GM19452 (cell line): ENCODE results near the gene PXN.

Experiments
- ATAC-seq: cut with Tn5 transposase; IDR thresholded peaks from one replicate; pipeline ENCODE4 v1.9.1; 2021; ENCODE audit not compliant: unreplicated experiment

PXN gene

GRCh38 chr12:120180975-120181374 is 84.6 kb downstream of the PXN start:
- no peak for ATAC-seq

- no peak for ATAC-seq
Measured at GRCh38 chr12:120175537-120175936, 90.0 kb downstream of the PXN start.

- no peak for ATAC-seq
Measured at GRCh38 chr12:120175062-120175461, 90.5 kb downstream of the PXN start.

DNA sequence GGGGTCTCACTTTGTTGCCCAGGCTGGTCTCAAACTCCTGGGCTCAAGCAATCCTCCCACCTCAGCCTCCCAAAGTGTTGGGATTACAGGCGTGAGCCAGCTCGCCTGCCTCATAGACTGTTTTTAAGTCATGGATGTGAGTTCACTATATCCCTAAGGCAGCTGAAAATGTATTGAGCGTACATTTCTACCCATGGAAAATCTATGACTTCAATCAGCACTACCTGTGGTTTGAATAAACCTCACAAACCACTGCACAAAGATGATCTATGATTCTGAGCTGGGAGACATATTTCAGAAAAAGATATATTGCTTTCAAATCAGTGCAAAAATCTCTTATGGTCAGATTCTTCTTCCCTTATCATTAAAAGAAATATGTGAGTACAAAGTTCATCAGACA is 93.5 kb downstream of the PXN start:
- ATAC-seq, result no peak

- ATAC-seq, result no peak
Measured at GRCh38 chr12:120170631-120171030, 94.9 kb downstream of the PXN start.

- ATAC-seq, result no peak
Measured at GRCh38 chr12:120169946-120170345, 95.6 kb downstream of the PXN start.

DNA sequence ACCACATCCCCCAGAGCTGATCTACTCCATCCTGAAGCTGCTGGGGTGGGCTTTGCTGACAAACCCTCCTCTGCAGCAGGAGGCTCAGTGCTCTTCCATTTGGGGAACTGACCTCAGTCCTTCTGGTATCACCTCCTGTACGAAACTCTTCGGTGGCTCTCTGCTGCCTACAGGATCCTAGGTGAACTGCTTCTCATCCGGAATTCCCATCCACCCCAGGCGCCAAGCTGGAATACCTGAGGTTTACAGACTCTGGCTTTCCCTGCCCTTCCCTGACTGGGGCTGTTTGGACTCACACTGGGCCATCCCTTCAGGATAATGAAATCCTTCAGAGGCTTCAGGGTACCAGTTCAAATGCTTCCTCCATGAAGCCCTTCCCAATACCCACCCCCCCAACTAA is 97.2 kb downstream of the PXN start:
- ATAC-seq, result no peak

DNA sequence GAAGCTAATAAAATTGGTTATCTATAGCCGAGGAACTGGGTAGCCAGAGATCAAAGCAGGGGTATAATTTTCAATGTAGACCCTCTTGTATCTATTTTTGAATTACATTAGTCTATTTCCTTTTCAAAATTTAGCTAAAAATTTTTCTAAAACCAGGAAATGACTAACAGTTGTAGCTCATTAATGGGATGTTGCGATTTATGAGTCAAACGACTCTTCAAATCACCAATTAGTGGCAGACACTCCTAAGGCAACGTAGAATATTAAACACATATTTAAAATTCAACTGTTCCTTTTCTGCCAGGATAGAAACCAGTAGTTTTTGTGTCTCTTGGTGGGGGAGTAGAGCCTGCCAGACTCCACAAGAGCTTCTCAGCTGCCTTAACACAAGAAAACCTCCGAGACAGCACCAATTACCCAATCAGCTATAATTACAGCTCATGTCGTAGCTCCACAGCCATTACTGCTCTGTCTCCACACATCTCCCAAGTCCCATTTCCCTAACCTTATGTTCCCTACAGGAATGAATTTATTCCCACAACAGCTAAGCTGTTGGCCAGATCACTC is 97.9 kb downstream of the PXN start:
- ATAC-seq, result no peak

- no peak for ATAC-seq
Measured at GRCh38 chr12:120164293-120164692, 101.2 kb downstream of the PXN start.

- no peak for ATAC-seq
Measured at GRCh38 chr12:120162763-120163162, 102.8 kb downstream of the PXN start.

DNA sequence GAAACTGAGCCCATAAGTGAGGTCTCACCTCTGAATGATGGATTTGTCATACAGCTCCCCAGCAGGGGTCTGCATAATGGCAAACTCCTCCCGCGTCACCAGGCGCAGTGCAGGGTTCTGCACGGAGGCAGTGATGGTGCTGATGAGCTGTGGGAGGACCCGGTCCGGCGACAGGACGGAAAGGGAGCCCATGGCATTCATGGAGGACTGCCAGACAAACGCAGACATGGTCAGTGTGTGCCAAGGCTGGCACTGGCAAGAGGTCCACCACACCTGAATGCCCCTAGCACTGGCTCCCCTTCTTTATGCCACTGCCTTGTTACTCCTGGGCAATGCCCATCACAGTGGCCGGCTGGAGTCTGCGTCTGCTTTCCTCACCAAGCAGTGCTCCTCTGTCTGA is 103.7 kb downstream of the PXN start:
- ATAC-seq, result no peak
